Stimulated activated CD4-positive, alpha-beta T cell treated with anti-CD3 and anti-CD28 coated beads, Interleukin-1b, Interleukin-23, amount 100 ng/mL, for 4 hours (primary cell): Measurements from ENCODE around the gene MFSD1.
A peak's percentile ranks its signal among the peaks of the same experiment; 100 is the strongest.
"Not testable (repeated sequence)": the region's sequence is repeated elsewhere in the genome, so short reads cannot be mapped to it uniquely, and the experiment has no call there.

Source experiments
- DNase-seq, 2 donors: peaks; one replicate each; pipeline ENCODE4 v3.0.0-alpha.2; 2020; ENCODE audit warnings: low read depth in 2 of 2

Gene MFSD1

GRCh38 chr3:158776531-158776930 is 25.3 kb upstream of the MFSD1 start:
- no peak for DNase-seq

DNA sequence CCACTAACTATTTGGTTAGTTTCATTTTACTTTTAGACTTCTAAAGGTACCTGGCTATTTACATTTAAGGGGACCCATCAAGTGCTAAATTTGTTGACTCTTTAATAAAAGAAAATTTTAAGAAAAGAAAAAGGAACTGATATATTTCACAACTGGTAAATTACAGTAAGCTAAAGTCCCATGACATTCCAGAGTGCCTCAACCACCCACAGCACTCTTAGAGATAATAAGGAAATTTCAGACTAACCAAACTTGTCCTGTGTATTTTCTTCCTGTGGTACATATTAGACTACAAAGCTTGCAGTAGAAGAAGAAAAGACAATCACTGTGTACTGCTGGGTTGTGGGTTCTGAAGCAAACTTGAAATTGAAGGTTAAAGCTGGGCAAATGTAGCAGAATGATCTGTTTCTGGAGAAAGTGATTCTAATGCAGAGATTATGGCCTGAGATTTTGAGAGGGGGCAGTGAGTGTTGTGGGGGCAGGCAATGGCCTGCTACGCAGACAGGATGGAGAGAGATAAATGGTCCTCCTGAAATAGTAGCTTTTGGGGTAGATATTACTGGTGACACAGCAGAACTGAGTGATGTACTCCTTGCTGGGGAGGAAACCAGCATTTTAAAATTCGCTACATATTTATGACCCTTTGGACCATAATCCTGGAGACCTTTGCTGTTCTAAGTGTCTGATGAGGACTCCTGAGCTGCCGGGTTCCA is 24.5 kb upstream of the MFSD1 start:
- no peak for DNase-seq

DNA sequence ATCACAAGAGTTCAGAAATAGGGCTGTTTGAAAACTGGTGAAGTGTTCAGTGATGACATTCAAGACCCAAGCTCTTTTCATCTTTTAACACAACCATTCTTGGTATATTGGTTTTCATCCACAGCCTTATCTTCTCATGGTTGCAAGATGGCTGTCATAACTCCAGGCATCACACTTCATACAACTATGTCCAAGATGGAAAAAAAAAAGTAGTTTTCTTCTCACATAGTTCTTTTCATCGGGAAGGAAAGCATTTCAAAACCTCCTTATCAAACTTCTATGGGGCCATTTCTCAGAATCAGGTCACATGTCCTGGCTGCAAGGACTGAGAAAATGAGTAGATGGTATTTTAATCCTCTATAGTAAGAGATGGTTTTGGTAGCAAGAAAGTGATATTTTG is 21.1 kb upstream of the MFSD1 start:
- no peak for DNase-seq

DNA sequence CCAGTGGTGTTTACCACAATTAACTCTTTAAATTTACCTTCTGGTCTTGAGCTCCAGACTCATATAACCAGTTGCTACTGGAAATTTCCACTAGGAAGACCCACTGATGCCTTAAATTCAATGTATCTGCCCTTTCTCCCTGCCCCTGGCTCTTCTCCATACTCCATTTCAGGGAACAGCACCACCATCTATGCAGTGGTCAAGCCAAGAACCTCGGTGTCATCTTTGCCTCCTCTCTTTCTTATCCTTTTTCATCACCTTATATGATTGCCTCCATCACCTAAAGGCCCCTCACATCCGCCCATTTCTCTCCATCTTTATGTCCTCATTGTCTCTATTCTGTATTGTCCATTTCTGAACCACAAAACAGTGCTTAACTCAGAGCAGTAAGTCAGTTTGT is 20.7 kb upstream of the MFSD1 start:
- no peak for DNase-seq

DNA sequence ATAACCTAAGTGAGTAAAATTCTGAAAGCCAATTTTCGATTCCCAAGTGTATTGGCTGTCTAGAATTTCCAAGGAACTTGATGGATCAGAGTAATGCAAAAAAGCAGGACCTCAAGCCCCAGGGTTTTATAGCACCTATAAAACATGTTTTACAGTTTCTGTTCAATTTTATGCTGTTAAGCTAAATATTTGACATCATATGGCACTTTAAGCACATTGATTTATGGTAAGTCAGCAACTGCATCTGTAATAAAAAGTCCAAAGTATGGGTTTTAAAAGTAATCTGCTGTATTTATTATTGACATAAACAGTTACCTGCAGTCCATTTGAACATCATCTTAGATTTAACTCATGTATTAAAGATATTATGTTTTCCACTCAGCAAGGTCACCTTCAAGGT is 20.0 kb upstream of the MFSD1 start:
- DNase-seq, result no peak

GRCh38 chr3:158782283-158782989 is 19.4 kb upstream of the MFSD1 start:
- no peak for DNase-seq

DNA sequence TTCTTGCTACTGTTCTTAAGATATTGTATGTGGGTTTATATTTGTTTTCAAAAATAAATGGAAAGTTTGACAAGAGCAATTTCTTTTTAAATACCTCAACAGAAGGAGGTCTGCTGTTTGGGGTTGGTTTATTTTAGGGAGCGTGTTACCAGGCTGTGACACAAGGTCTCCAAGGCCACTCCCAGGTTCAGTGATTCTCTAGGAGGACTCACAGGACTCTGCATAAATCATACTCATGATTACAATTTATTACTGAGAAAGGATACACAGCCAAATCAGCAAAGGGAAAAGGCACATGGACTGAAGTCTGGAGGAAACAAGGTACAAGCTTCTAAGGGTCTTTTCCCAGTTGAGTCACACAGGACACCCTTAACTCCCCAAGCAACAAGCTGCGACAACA is 18.8 kb upstream of the MFSD1 start:
- no peak for DNase-seq

- no peak for DNase-seq
These were observed 15.9 kb upstream of the MFSD1 start for GRCh38 chr3:158785972-158786371.

- no peak for DNase-seq
These were observed 13.4 kb upstream of the MFSD1 start for GRCh38 chr3:158788446-158788845.

DNA sequence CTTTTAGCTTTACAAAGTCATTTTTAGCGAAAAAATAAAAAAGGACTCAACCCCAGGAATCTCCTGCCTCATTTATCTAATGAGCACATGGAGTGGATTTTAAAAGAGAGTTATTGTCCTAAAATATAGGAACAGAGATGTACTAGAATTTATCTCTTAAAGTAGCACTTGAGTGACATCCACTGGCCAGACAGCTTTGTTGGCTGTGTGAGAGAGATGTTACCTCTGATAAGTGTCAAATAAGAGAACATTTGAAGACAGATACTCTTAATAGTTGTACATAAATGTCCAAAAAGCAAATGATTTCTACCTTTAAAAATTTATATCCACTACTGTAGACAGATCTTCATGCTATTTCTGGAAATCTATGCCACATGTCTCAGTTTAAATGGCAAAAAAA is 12.3 kb upstream of the MFSD1 start:
- no peak for DNase-seq

DNA sequence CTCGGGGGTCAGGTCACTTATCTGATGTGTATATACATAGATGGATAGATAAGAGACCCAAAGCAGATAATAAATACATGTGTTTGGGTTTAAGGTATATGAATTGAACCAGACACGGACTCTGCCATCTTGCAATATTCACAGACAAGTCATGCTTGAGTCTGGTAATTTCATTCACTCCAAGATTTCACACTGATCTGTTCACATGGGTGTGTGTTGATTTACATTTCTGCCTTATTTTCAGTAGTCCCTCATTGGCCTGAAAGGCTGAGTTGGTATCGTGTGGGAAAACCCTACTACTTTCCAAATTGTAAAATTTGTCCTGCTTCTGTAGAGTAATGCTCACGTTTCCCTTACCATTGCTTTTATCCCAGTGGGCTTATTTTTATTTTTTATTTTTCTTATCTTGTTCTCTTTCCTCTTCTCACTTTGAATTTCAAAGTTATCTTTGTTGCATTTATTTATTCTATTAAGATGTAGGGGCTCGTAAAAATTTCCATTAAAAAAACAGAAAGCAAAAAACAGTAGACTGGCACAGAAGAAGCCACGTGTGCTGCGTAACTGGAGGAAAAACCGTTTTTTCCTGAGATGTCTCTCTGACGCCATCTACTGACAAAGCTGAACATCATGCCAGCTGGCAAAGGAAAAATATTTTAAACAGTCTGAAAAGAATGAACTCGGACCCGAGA is 10.8 kb upstream of the MFSD1 start:
- peak in 1 of 2 donors; percentile 11 for DNase-seq

GRCh38 chr3:158791590-158791920 is 10.3 kb upstream of the MFSD1 start:
- DNase-seq, result not testable (repeated sequence)

- DNase-seq, result no peak
These were observed 9.1 kb upstream of the MFSD1 start for GRCh38 chr3:158792709-158793108.

DNA sequence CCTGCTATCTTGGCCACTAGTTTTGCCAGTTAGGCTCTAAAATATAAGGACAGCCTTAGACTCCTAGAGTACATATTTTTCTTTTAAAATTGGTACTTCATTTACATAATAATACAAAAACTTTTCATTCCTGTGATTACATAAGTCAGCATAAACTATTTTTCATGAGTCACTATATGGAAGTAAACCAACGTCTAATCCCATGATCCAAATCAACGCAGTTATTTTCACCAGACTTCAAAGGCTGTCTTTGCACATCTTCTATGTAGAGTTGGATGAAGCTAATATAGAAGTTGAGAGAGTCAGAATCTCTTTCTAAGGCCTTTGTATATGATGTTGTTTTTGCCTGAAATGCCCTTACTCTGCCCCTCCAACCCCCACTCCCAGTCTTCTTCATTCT is 7.6 kb upstream of the MFSD1 start:
- no peak for DNase-seq

DNA sequence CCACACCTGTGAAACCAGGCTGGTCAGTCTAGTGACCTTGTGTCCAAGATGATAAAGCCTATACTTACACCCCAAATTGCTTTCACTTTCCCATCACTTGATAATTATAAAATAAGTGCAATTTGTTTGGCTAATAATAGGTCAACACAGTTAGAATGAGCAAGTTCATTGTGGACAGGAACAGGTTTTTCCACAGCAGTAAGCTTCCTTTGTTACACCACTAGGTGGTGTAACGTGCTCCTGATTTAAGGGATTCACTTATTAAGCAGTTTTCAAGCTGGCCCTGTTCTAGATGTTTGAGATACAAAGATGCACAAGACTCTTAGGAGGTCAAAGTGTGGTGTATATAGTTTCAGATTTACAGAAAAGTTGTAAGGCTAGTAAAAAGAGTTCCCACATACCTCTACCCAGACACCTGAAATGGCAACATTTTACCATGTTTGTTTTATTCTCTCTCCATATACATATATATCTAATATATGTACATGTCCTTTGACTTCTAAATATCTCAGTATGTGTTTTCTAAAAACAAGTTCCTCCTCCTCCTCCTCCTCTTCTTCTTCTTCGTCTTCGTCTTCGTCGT is 6.8 kb upstream of the MFSD1 start:
- no peak for DNase-seq

DNA sequence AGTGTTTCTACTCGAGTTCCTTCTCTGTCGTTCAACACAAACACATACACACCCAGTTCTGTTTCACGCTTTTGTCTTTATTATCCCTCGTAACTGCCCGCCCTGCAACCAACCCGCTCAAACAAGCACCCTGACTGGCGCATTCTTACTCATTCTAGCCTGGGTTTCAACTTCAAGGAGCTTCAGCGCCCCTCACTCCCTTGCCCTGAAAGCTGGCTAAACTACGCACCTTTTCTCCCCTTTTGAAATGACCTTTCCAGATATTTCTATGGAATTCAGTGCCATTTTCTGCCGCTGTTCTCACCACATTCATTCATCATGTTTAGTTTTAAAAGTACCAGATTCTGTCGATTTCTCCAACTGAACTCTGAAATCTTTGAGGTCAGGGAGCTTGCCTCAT is 653 bp upstream of the MFSD1 start:
- DNase-seq, result no peak

GRCh38 chr3:158802409-158803268 is 785 bp downstream of the MFSD1 start:
- no peak for DNase-seq

DNA sequence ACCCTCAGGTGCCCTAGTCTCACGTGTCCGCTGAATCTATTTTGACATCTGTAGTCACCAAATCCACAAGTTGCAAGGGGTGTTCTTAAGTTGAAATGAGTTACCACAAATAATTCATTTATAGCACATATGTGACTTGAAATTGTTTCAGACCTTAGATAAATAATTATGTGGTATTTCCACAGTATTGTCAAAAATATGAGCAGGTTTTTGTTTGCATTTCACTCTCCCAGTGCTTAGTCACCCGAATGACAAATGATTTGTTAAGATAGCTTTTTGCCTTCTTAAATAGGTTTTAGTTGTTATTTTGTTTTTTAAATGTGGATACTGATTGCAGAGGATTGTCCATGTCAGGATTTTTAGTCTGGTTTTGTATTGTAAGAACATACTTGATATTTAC is 2.6 kb downstream of the MFSD1 start:
- no peak for DNase-seq

GRCh38 chr3:158808697-158809096 is 6.8 kb downstream of the MFSD1 start:
- no peak for DNase-seq

DNA sequence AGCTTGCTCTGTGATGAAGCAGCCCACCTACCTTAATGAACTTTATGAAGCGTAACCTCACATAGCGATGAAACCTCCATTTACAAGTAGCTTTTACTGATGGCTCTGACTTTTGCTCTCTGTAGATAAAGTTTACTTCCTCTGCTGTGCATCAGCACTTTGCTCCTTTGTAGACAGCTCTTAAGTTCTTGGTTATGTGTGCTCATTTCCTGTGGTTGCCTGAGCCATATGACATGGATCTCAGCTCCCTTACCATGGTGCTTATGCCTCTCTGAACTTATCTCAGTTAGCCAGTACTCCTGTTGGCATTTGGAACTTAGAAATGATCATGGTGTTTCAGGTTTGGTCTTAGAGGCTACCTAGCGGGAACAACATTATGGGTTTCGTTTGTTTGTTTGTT is 7.8 kb downstream of the MFSD1 start:
- no peak for DNase-seq

DNA sequence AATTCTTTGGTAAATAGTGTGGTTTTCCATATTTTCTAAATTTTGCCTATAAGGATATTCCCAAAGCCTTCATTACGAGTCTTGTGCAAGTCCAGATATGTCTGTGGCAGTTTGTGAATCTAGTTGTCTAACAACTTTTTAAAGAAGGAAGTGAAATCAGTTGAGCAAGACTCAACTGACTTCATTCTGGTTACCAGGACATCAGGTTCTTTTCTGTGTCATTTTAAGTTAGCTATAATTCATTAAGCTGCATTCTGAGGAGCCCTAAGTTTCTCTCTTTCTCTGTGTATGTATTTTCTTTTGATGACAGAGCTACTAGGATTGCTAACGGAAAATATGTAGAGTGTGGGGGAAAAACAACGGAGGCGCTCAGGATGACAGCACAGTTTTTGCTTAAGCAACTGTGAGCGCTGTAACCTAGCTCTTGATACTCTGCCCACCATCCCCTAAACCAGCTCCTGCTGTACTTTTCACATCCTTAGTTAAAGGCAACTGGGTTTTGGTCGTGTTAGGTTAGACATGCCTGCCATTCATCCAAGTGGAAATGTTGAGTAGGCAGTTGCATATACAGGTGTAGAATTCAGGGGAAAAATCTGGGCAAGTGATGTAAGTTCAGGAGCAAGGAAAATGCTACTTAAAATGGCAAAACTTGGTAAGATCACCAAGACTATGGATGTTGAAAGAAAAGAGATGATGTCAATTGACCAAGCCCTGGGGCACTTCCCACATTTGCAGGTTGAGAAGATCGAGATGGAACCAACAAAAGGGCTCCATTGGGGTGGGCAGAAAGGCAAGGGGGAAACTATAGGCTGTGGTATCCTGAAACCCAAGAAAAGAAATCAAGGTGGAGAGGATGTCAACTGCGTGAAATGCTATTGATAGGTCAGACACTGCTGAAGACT is 9.2 kb downstream of the MFSD1 start:
- DNase-seq, result no peak
